Activated T-helper 2 cell treated with anti-CD3 and anti-CD28 coated beads, Interferon-gamma antibody, Interleukin-2, Interleukin-4, amounts not matched to agents 10 μg/mL and 5 μg/mL and 100 μg/mL, durations not matched to agents 14 hours and 24 hours and 36 hours (primary cell): ENCODE data around the gene C11orf91. TPM values are rescaled to one million over a fixed set of nuclear protein-coding genes. Genes with fewer than 3 reads are reported as not detected.

Experiments used
- DNase-seq: peaks from one replicate; pipeline ENCODE4 v3.0.0; 2021; ENCODE audit warnings: low spot score
- H3K27ac Mint-ChIP-seq: one replicate; pipeline ENCODE4 v1.8.0; 2021; ENCODE audit warnings: mixed read lengths
- H3K27me3 Mint-ChIP-seq: one replicate; pipeline ENCODE4 v1.8.0; 2021; ENCODE audit warnings: low read depth, mixed read lengths
- H3K36me3 Mint-ChIP-seq: one replicate; pipeline ENCODE4 v1.8.0; 2021; ENCODE audit warnings: low read depth, mixed read lengths
- H3K4me1 Mint-ChIP-seq: one replicate; pipeline ENCODE4 v1.8.0; 2021; ENCODE audit warnings: low read depth, mixed read lengths
- H3K4me3 Mint-ChIP-seq: one replicate; pipeline ENCODE4 v1.8.0; 2021; ENCODE audit warnings: low read depth, mild to moderate bottlenecking, moderate library complexity, mixed read lengths
- H3K9me3 Mint-ChIP-seq: one replicate; pipeline ENCODE4 v1.8.0; 2021; ENCODE audit warnings: mixed read lengths
- intact Hi-C: fragments of 100-400 bp; cut with micrococcal nuclease; formaldehyde crosslinking; loops from one replicate; pipeline ENCODE4 v1.15.1; 2023
- total RNA-seq: library from RNA; stranded (reverse); gene quantifications from 2 replicates; pipeline ENCODE4 v1.2.3, GENCODE V29; 2022

C11orf91 gene
- total RNA-seq, 1 donor from 2014 or later, result not detected

DNA sequence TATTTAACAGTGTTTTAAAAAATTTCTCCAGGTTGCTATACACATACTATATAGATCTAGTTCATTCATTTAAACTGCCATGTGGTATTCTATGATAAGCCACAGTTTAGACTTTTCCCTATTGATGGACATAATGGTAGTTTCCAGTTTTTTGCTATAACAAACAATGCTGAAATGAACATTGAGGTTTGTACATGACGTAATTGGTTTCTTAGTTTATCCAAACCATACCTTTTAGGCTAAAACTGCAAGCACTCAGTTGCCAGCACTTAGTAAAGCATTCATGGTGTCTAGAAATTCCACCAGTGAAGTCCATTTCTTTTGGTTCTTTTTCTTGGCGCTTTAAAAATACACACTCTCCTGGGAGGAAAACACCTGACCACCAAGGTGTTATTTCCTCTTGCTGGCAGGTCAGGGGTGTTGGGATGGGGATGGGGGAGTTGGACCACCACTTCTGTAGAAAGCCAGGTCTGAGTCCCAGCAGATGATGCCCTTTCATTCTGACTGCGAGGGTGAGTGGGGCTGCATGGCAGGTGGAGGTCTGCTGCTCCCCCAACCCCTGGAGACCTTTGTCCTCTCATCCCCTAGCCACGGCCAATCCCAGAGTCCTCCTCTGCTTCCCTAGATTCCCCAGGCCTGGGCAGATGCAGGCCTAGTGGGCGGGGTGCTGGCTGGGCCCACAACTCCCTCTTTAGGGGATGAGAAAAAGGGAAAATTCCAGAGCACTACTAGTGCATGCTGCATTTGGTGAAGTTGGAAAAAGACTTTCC is 41.1 kb downstream of the C11orf91 start:
- no peaks in the 10 kb centered on the region for H3K9me3 Mint-ChIP-seq
- H3K27me3 Mint-ChIP-seq, result peaks cover 3% of the 10 kb centered on the region
- intact Hi-C loops, result no loop called here
- no peak overlapping the region for H3K4me3 Mint-ChIP-seq
- no peak overlapping the region for H3K27ac Mint-ChIP-seq
- no peak for DNase-seq
- no peaks in the 10 kb centered on the region for H3K36me3 Mint-ChIP-seq
- H3K4me1 Mint-ChIP-seq, result no peaks in the 10 kb centered on the region

DNA sequence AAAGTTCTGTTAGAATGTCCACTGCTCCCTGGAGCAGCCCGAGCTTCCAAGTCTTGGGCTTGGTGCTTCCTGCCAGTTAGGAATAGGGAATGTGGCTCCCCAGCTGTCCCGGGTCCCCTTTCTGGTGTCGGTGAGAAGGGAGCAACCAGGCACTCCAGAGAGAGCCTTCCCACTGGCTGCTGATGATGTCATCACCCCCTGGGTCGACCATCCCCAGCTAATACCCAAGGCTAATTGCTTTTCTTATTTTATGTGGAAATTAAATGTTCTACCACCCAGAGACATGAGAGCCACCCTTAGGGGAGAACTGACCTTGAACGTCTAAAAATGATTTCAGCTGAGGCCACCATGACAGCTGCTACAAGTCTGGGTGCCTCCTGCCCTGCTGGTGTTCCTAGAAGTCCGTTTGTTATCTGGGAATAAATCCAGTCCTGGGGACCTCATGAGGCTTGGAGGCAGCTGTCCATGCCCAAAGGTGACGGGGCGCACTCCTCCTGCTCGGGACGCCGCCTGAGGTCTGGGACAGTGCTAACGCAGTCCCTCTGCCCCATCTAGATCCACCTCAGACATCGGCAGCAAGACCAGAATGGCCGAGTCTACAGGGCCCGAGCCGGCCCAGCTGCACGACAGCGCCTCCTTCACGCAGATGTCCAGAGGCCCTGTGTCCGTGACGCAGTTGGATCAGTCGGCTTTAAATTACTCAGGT is 42.3 kb downstream of the C11orf91 start:
- Mint-ChIP-seq H3K4me1 (no peaks in the 10 kb centered on the region), H3K27me3 (peaks cover 5% of the 10 kb centered on the region), H3K27ac (no peak overlapping the region), H3K4me3 (no peak overlapping the region), H3K9me3 (no peaks in the 10 kb centered on the region), H3K36me3 (no peaks in the 10 kb centered on the region)
- DNase-seq, result no peak
- intact Hi-C loops, result no loop called here

DNA sequence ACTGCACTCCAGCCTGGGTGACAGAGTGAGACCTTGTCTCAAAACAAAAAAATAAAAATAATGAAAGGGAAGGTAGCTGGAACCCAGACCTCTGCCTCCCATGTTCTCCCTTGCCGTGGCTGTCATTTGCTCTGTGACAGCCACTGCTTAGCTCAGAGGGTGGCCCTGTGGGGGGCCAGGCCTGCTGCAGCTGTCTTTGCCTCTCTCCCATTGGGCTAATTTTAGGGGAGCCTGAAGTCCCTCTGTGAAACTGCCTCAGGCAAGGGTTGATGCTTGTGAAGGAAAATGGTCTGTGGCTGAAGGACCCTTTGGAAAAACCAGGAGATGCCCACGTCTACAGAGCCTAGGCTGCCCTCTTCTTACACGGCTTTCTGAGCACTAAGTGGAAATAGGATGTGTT is 42.9 kb downstream of the C11orf91 start:
- intact Hi-C loops, result no loop called here
- Mint-ChIP-seq H3K4me1 (no peaks in the 10 kb centered on the region), H3K4me3 (no peak overlapping the region), H3K9me3 (no peaks in the 10 kb centered on the region), H3K27me3 (peaks cover 5% of the 10 kb centered on the region), H3K27ac (no peak overlapping the region), H3K36me3 (no peaks in the 10 kb centered on the region)
- DNase-seq, result no peak

DNA sequence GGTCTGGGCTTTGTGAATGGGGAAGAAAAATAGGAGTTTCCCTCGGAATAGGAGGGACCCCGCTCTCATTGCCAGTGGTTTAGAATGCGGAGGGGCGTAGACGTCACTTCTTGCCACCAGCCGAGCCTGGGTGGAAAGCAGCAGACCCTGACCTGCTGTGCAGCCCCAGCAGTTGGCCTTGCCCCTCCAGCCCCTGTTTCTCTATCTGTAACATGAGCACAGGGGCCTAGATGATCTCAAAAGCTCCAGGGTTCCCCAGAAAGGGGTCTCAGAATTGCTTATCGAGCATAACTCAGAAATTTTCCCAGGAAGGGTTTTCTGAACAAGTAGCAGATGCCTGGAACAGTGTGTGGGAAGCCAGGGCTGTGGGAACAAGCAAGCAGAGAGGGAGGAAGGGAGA is 43.9 kb downstream of the C11orf91 start:
- H3K27ac Mint-ChIP-seq, result no peak overlapping the region
- no peaks in the 10 kb centered on the region for H3K36me3 Mint-ChIP-seq
- H3K27me3 Mint-ChIP-seq, result peaks cover 2% of the 10 kb centered on the region
- intact Hi-C loops, result no loop called here
- no peak overlapping the region for H3K4me3 Mint-ChIP-seq
- no peaks in the 10 kb centered on the region for H3K4me1 Mint-ChIP-seq
- no peak for DNase-seq
- no peaks in the 10 kb centered on the region for H3K9me3 Mint-ChIP-seq

DNA sequence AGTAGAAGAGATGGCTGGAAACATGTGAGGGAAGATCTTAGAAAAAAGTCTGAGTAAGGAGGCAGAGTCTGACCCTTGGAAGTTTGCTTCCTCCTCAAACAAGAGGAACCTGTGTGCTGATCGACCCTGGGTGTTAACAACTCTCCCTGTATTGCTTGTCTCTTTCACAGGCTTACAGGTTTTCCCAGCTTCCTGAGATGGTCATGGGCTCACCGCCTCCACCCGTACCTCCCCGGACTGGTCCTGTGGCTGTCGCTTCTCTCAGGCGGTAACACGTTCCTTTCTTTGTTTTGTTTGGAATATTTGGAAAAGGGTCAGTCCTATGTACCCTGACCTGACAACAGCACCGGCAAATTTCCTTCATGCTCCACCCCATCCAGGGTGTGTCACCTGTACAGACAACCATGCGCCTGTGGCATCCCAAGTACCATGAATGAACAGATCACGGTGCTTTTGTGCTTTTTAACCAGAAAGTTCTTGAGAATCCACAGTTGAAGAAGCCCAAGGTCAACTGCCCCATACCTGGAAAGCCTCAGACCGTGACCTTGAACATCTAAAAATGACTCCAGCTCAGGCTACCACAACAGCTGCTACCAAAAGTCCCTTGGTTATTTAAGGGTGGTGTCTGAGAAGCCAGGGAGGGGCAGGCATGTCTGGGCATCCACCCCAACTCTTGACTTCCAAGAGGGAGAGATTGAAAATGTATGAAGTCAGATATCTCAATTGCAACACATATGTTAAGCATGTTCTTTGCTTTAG is 44.6 kb downstream of the C11orf91 start:
- H3K27me3 Mint-ChIP-seq, result peaks cover 2% of the 10 kb centered on the region
- intact Hi-C loops, result no loop called here
- DNase-seq, result no peak
- no peaks in the 10 kb centered on the region for H3K4me1 Mint-ChIP-seq
- no peaks in the 10 kb centered on the region for H3K36me3 Mint-ChIP-seq
- no peak overlapping the region for H3K4me3 Mint-ChIP-seq
- H3K9me3 Mint-ChIP-seq, result no peaks in the 10 kb centered on the region
- H3K27ac Mint-ChIP-seq, result no peak overlapping the region

DNA sequence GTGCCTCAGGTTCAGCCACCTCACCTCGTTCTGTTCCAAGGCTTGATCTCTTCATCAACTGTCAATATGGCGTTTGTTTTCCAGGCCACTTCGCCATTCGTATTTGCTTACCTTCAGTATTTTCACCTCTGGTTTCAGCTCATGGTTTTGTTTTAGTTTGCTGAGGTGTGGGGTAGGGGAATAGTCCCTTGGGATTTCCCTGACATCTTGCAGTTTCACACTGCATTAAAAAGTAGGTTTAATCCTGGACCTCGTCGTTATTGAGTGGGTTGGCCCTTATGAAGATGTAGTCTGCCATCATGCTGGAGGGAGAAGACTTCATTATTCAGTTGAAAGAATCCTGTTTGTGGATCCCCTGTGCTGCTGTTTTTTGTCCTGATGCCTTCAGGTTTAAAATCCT is 46.0 kb downstream of the C11orf91 start:
- Mint-ChIP-seq H3K27ac (no peak overlapping the region), H3K36me3 (no peaks in the 10 kb centered on the region), H3K27me3 (peaks cover 10% of the 10 kb centered on the region), H3K4me1 (no peaks in the 10 kb centered on the region), H3K4me3 (no peak overlapping the region), H3K9me3 (no peaks in the 10 kb centered on the region)
- DNase-seq, result no peak
- intact Hi-C loops, result no loop called here

DNA sequence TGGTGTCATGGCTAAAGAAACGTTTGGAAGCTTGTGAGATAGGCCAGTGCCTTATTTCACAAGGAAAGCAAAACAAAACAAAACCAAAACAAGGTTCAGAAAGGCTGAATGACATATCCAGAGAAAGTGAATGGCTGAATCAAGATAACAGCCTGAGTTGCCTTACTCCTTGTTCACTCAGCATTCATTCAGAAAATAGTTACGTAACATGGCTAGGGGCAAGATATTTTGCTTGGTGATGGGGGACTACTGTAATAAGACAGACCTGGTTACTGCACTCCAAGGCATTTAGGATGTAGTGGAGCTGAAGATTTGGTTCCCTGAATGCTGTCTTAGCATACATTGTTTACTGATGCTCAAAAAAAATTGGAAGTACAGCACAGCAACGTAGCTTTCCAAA is 47.7 kb downstream of the C11orf91 start:
- H3K9me3 Mint-ChIP-seq, result no peaks in the 10 kb centered on the region
- DNase-seq, result no peak
- H3K36me3 Mint-ChIP-seq, result no peaks in the 10 kb centered on the region
- intact Hi-C loops, result no loop called here
- H3K4me1 Mint-ChIP-seq, result no peaks in the 10 kb centered on the region
- peaks cover 10% of the 10 kb centered on the region for H3K27me3 Mint-ChIP-seq
- H3K4me3 Mint-ChIP-seq, result no peak overlapping the region
- no peak overlapping the region for H3K27ac Mint-ChIP-seq

DNA sequence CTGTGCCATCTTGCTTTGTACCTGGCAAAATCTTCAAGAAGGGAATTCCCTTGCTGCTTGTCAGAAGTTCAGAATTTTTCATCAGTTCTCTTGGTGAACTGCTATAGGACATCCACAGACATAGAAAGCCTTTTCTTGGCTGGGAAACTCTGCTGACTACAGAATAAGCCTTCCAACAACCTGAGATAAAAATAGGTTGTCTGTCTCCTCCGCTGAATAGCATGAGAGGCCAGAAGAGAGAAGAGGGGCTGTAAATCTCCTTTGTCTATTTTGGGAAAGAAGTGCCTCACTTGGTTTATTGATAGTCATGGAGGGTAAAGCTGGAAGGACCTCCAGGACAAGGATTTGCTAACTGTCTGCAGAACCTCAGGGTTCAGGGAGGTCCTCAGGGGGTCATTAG is 48.2 kb downstream of the C11orf91 start:
- peaks cover 10% of the 10 kb centered on the region for H3K27me3 Mint-ChIP-seq
- intact Hi-C loops, result no loop called here
- DNase-seq, result no peak
- H3K27ac Mint-ChIP-seq, result no peak overlapping the region
- no peaks in the 10 kb centered on the region for H3K9me3 Mint-ChIP-seq
- no peaks in the 10 kb centered on the region for H3K4me1 Mint-ChIP-seq
- H3K4me3 Mint-ChIP-seq, result no peak overlapping the region
- no peaks in the 10 kb centered on the region for H3K36me3 Mint-ChIP-seq

DNA sequence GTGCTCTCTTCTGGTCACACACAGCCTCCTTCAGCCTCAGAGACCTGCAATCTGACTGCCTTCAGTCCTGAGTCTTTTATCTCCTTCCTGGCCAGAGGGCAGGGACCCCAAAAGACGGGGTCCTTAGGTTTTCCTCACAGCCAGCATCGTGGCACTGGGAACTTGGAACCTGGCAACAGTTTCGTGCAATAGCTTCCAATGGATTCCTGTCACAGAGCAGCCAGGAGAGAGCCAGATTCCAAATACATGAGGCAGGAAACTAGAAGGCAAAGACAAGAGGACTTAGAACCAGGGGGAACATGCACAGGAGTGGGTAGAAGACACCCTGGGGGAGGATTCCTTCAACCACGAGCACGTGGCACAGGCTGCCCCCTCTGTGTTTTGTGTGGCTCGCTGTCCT is 48.6 kb downstream of the C11orf91 start:
- no peaks in the 10 kb centered on the region for H3K9me3 Mint-ChIP-seq
- intact Hi-C loops, result no loop called here
- no peaks in the 10 kb centered on the region for H3K36me3 Mint-ChIP-seq
- H3K27me3 Mint-ChIP-seq, result peaks cover 10% of the 10 kb centered on the region
- H3K27ac Mint-ChIP-seq, result no peak overlapping the region
- H3K4me1 Mint-ChIP-seq, result no peaks in the 10 kb centered on the region
- no peak overlapping the region for H3K4me3 Mint-ChIP-seq
- no peak for DNase-seq

DNA sequence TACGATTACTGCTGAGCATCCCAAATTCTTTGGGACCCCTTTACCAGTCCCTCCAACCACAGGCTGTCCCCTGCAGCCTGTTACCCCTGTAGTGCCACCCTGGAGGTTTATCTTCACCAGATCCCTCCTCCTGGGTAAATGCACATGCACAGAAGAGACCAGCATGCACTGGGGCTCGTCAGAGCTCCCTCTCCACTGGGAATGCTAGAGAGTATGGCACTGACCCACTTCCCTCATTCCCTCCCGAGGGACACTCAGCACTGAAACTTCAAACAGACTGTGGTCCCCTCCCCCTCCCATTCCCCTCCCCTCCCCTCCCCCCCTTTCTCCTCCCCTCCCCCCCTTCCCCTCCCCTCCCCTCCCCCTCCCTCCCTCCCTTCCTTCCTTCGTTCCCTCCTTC is 49.1 kb downstream of the C11orf91 start:
- Mint-ChIP-seq H3K9me3 (no peaks in the 10 kb centered on the region), H3K36me3 (no peaks in the 10 kb centered on the region), H3K27ac (no peak overlapping the region), H3K27me3 (peaks cover 10% of the 10 kb centered on the region), H3K4me3 (no peak overlapping the region), H3K4me1 (no peaks in the 10 kb centered on the region)
- intact Hi-C loops, result no loop called here
- DNase-seq, result no peak

DNA sequence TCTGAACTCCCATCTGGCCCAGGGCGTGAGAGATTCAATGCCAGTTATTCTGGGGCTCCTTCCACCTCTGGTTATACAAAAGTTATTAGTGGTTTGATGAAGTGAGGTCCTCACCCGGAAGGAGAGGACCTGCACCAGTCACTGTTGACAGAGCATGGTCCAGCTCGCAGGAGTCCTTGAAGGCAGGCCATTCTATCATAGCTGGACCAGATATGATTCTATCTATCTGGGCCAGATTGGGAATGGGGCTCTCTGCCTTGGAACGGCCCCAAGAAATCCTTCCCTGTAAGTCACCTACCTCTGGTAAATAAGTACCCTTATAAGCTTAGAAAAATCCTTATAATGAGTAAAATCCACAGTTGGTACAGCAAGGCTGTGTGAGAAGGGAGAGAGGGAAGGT is 50.7 kb downstream of the C11orf91 start:
- Mint-ChIP-seq H3K4me3 (no peak overlapping the region), H3K27ac (no peak overlapping the region), H3K27me3 (peaks cover 10% of the 10 kb centered on the region), H3K9me3 (no peaks in the 10 kb centered on the region), H3K36me3 (no peaks in the 10 kb centered on the region), H3K4me1 (no peaks in the 10 kb centered on the region)
- intact Hi-C loops, result no loop called here
- no peak for DNase-seq
